ENCODE results near the gene IL1A. TPM values are rescaled to one million over a fixed set of nuclear protein-coding genes. Genes with fewer than 3 reads are reported as not detected.

The IL1A gene
- total RNA-seq, 1 experiment from 2014 or later, result 0.42 TPM

DNA sequence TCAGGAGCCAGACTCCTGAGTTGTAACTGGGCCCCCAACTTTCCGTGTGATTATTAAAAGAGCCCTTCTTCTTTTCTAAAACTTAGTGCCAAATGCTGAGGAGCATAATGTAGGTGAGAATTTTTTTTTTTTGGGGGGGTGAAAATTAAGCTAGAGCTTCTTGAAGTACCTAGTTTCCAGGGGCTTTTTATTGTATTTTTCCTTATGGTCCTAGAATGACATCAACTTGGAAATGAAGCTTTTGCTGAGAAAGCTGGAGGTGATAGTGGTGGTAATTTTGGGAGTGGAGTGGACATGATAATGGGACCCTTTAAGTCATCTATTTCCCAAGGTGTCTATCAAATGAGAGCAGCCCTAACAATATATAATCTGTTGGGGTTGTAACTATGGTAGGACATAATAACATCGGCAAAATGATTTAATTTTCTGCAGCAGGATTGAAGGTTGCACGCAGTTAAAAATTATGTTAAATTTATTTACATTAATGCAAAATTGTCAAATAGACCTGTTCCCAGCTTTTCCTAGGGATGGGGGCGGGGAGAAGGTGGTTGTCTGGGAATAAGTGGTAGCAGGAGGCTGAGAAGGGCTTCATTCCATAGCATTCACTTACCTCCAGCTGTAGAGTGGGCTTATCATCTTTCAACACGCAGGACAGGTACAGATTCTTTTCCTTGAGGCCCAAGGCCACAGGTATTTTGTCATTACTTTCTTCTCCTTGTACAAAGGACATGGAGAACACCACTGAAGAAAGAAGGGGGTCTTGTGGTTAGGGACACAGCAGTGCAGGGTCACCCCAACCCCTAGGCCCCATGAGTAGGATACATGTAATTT, 46.6 kb upstream of the IL1A start:
- H3K4me3 Mint-ChIP-seq, result no peak overlapping the region
- peaks cover 10% of the 10 kb centered on the region for H3K27me3 Mint-ChIP-seq (ENCODE audit: low read depth)
- ChIA-PET POLR2A (no interaction called here), CTCF (interaction anchor here (0.8 kb wide), 1 partner anchor 54 kb away, joined by 6 read pairs; no protein-coding TSS in a partner anchor)
- DNase-seq (ENCODE audit: low spot score), result no peak
- ATAC-seq, result no peak
- H3K36me3 Mint-ChIP-seq, result peaks cover 3% of the 10 kb centered on the region; the same call in 1 of the 2 replicates
- H3K27ac Mint-ChIP-seq, result no peak overlapping the region
- H3K4me1 Mint-ChIP-seq, result peaks cover 4% of the 10 kb centered on the region; the same call in 1 of the 2 replicates
- H3K9me3 Mint-ChIP-seq, result peaks cover 4% of the 10 kb centered on the region; the same call in 1 of the 2 replicates
- TF ChIP-seq SMAD3 (CRISPR knock-in tag; IDR thresholded peaks at IDR 0.05; ENCODE audit: borderline replicate concordance) (no peak), FOXP1 (CRISPR knock-in tag; IDR thresholded peaks at IDR 0.05; ENCODE audit: borderline replicate concordance) (no peak), ZBTB21 (CRISPR knock-in tag; IDR thresholded peaks at IDR 0.05; ENCODE audit: borderline replicate concordance) (no peak), AFF4 (CRISPR knock-in tag; IDR thresholded peaks at IDR 0.05; ENCODE audit: borderline replicate concordance) (no peak), SP1 (CRISPR knock-in tag; conservative IDR thresholded peaks at IDR 0.05) (no peak), EMX1 (CRISPR knock-in tag; IDR thresholded peaks at IDR 0.05) (no peak), ATF1 (CRISPR knock-in tag; IDR thresholded peaks at IDR 0.05) (no peak), GTF2I (CRISPR knock-in tag; conservative IDR thresholded peaks at IDR 0.05) (no peak), ZNF219 (CRISPR knock-in tag; IDR thresholded peaks at IDR 0.05; ENCODE audit: borderline replicate concordance) (no peak)
- TF ChIP-seq, protein P1, sequence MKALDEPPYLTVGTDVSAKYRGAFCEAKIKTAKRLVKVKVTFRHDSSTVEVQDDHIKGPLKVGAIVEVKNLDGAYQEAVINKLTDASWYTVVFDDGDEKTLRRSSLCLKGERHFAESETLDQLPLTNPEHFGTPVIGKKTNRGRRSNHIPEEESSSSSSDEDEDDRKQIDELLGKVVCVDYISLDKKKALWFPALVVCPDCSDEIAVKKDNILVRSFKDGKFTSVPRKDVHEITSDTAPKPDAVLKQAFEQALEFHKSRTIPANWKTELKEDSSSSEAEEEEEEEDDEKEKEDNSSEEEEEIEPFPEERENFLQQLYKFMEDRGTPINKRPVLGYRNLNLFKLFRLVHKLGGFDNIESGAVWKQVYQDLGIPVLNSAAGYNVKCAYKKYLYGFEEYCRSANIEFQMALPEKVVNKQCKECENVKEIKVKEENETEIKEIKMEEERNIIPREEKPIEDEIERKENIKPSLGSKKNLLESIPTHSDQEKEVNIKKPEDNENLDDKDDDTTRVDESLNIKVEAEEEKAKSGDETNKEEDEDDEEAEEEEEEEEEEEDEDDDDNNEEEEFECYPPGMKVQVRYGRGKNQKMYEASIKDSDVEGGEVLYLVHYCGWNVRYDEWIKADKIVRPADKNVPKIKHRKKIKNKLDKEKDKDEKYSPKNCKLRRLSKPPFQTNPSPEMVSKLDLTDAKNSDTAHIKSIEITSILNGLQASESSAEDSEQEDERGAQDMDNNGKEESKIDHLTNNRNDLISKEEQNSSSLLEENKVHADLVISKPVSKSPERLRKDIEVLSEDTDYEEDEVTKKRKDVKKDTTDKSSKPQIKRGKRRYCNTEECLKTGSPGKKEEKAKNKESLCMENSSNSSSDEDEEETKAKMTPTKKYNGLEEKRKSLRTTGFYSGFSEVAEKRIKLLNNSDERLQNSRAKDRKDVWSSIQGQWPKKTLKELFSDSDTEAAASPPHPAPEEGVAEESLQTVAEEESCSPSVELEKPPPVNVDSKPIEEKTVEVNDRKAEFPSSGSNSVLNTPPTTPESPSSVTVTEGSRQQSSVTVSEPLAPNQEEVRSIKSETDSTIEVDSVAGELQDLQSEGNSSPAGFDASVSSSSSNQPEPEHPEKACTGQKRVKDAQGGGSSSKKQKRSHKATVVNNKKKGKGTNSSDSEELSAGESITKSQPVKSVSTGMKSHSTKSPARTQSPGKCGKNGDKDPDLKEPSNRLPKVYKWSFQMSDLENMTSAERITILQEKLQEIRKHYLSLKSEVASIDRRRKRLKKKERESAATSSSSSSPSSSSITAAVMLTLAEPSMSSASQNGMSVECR (CRISPR knock-in tag; IDR thresholded peaks at IDR 0.05; ENCODE audit: borderline replicate concordance), result no peak
- TF ChIP-seq, protein P2, sequence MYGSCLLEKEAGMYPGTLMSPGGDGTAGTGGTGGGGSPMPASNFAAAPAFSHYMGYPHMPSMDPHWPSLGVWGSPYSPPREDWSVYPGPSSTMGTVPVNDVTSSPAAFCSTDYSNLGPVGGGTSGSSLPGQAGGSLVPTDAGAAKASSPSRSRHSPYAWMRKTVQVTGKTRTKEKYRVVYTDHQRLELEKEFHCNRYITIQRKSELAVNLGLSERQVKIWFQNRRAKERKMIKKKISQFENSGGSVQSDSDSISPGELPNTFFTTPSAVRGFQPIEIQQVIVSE (CRISPR knock-in tag; IDR thresholded peaks at IDR 0.05; ENCODE audit: borderline replicate concordance), result no peak

DNA sequence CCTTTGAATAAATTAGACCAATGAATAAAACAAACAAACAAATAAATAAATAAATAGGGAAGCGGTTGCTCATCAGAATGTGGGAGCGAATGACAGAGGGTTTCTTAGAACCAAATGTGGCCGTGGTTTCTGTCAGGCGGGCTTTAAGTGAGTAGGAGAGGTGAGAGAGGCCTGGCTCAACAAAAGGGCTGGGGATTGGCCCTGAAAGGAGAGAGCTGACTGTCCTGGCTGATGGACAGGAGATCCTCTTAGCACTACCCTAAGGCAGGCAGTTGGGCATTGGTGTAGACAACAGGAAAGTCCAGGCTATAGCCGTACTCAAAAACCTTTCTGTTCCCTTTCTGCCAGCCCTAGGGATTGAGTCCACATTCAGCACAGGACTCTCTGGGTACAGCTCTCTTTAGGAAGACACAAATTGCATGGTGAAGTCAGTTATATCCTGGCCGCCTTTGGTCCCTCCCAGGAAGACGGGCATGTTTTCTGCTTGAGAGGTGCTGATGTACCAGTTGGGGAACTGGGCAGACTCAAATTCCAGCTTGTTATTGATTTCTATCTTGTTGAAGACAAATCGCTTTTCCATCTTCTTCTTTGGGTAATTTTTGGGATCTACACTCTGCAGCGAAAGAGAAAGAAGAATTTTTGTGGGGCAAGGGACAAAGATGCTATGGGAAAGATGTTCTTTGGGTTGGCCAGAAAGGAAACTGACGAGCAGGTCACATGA, 45.8 kb upstream of the IL1A start:
- H3K4me3 Mint-ChIP-seq, result no peak overlapping the region
- H3K36me3 Mint-ChIP-seq, result peaks cover 3% of the 10 kb centered on the region; the same call in 1 of the 2 replicates
- H3K9me3 Mint-ChIP-seq, result peaks cover 4% of the 10 kb centered on the region; the same call in 1 of the 2 replicates
- H3K27me3 Mint-ChIP-seq (ENCODE audit: low read depth), result peaks cover 10% of the 10 kb centered on the region
- H3K27ac Mint-ChIP-seq, result no peak overlapping the region
- ChIA-PET POLR2A (no interaction called here), CTCF (interaction anchor here (0.8 to 1.2 kb wide), 3 partner anchors 20 to 112 kb away, joined by 3 to 6 read pairs (median 3); no protein-coding TSS in a partner anchor)
- ATAC-seq, result no peak
- DNase-seq (ENCODE audit: low spot score), result no peak
- peaks cover 4% of the 10 kb centered on the region; the same call in 1 of the 2 replicates for H3K4me1 Mint-ChIP-seq
- TF ChIP-seq ZNF138 (CRISPR knock-in tag; conservative IDR thresholded peaks at IDR 0.05), result no peak
- no peak for TF ChIP-seq ATF3 (CRISPR knock-in tag; conservative IDR thresholded peaks at IDR 0.05)
- TF ChIP-seq, protein P1 (CRISPR knock-in tag; IDR thresholded peaks at IDR 0.05; ENCODE audit: borderline replicate concordance), result no peak

Data from WTC11 (cell line).